ENCODE results near the gene MARVELD3. TPM values are rescaled to one million over a fixed set of nuclear protein-coding genes. Genes with fewer than 3 reads are reported as not detected.

MARVELD3 gene
- total and polyA plus RNA-seq, 2 donors (not counting 1 experiment from before 2014, with no cell fraction given) = not detected

GRCh38 chr16:71675380-71675779, 49.4 kb downstream of the MARVELD3 start:
- Histone ChIP-seq H2AFZ (ENCODE audit: insufficient read depth, low read depth, low read length, poor library complexity, severe bottlenecking) (no peak overlapping the region), H3K4me1 (ENCODE audit: control insufficient read depth in 2 of 2, insufficient read depth in 2 of 2, low read length in 2 of 2) (no peaks in the 10 kb centered on the region), H3K27ac (ENCODE audit: low read length in 2 of 2) (no peak overlapping the region), H3K4me3 (ENCODE audit: control extremely low read depth in 1 of 5, extremely low read depth in 1 of 5, insufficient read depth in 1 of 5, low read depth in 2 of 5, low read length in 4 of 5) (no peak overlapping the region), H3K4me2 (replicated peaks; ENCODE audit: low read depth, low read length, poor library complexity, severe bottlenecking) (no peak overlapping the region), H4K20me1 (ENCODE audit: control insufficient read depth, insufficient read depth, low read length, poor library complexity, severe bottlenecking) (no peaks in the 10 kb centered on the region), H3K79me2 (ENCODE audit: control insufficient read depth, insufficient read depth, low read length) (no peaks in the 10 kb centered on the region), H3K9me3 (ENCODE audit: control extremely low read depth in 1 of 3, control insufficient read depth in 2 of 3, insufficient read depth in 1 of 3, low read length in 2 of 3) (no peaks in the 10 kb centered on the region), H3K36me3 (replicated peaks in 1 of 2; ENCODE audit: control extremely low read depth in 1 of 2, control insufficient read depth in 1 of 2, extremely low read depth in 1 of 2, insufficient read depth in 2 of 2, low read length in 1 of 2) (peaks cover 22 to 67% of the 10 kb centered on the region in 2 experiments), H3K27me3 (replicated peaks in 1 of 4; ENCODE audit: control extremely low read depth in 1 of 4, control insufficient read depth in 3 of 4, insufficient read depth in 4 of 4, low read length in 3 of 4) (no peaks in the 10 kb centered on the region), H3K9ac (ENCODE audit: low read length) (no peak overlapping the region)
- no peak for TF ChIP-seq EZH2 (IDR thresholded peaks at IDR 0.05; ENCODE audit: borderline replicate concordance, insufficient read depth, low read depth, low read length, poor library complexity, severe bottlenecking)
- TF ChIP-seq, protein P1, sequence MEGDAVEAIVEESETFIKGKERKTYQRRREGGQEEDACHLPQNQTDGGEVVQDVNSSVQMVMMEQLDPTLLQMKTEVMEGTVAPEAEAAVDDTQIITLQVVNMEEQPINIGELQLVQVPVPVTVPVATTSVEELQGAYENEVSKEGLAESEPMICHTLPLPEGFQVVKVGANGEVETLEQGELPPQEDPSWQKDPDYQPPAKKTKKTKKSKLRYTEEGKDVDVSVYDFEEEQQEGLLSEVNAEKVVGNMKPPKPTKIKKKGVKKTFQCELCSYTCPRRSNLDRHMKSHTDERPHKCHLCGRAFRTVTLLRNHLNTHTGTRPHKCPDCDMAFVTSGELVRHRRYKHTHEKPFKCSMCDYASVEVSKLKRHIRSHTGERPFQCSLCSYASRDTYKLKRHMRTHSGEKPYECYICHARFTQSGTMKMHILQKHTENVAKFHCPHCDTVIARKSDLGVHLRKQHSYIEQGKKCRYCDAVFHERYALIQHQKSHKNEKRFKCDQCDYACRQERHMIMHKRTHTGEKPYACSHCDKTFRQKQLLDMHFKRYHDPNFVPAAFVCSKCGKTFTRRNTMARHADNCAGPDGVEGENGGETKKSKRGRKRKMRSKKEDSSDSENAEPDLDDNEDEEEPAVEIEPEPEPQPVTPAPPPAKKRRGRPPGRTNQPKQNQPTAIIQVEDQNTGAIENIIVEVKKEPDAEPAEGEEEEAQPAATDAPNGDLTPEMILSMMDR (IDR thresholded peaks at IDR 0.05) = no peak
- 100% methylated on average over 2 of the region's 3 CpGs for WGBS (ENCODE audit: insufficient coverage)
- Mint-ChIP-seq H3K27me3 (no peaks in the 10 kb centered on the region), H3K27ac (no peak overlapping the region), H3K4me1 (no peaks in the 10 kb centered on the region), H3K9me3 (ENCODE audit: insufficient read depth) (no peaks in the 10 kb centered on the region), H3K4me3 (no peak overlapping the region)
- intact Hi-C loops (cut with micrococcal nuclease) = no loop called here
- POLR2A ChIA-PET = no interaction called here
- no peak for ATAC-seq (ENCODE audit: low read depth)
- DNase-seq = no peak
- CTCF ChIA-PET = no interaction called here

- 94% methylated on average over 2 of the region's 5 CpGs for WGBS (ENCODE audit: insufficient coverage)
- intact Hi-C loops (cut with micrococcal nuclease) = loop anchor here (2.0 kb wide), 1 partner anchor 71 kb away; no protein-coding TSS in a partner anchor
- ATAC-seq (ENCODE audit: low read depth) = no peak
Measured at GRCh38 chr16:71676236-71676635, 50.3 kb downstream of the MARVELD3 start.

More at GRCh38 chr16:71676236-71676635, 50.3 kb downstream of the MARVELD3 start:
- H3K27ac Mint-ChIP-seq = no peak overlapping the region
- no peak overlapping the region for H3K27ac ChIP-seq (ENCODE audit: low read length in 2 of 2)
- no peaks in the 10 kb centered on the region for H3K4me1 ChIP-seq (ENCODE audit: control insufficient read depth in 2 of 2, insufficient read depth in 2 of 2, low read length in 2 of 2)
- no peaks in the 10 kb centered on the region for H3K79me2 ChIP-seq (ENCODE audit: control insufficient read depth, insufficient read depth, low read length)
- H3K27me3 Mint-ChIP-seq = no peaks in the 10 kb centered on the region
- no peak overlapping the region for H3K4me3 Mint-ChIP-seq
- no peak overlapping the region for H3K9ac ChIP-seq (ENCODE audit: low read length)
- no peak for DNase-seq
- H3K4me1 Mint-ChIP-seq = no peaks in the 10 kb centered on the region
- H3K4me3 ChIP-seq (ENCODE audit: control extremely low read depth in 1 of 5, extremely low read depth in 1 of 5, insufficient read depth in 1 of 5, low read depth in 2 of 5, low read length in 4 of 5) = no peak overlapping the region
- POLR2A ChIA-PET = no interaction called here
- H3K9me3 ChIP-seq (ENCODE audit: control extremely low read depth in 1 of 3, control insufficient read depth in 2 of 3, insufficient read depth in 1 of 3, low read length in 2 of 3) = no peaks in the 10 kb centered on the region
- TF ChIP-seq EZH2 (IDR thresholded peaks at IDR 0.05; ENCODE audit: borderline replicate concordance, insufficient read depth, low read depth, low read length, poor library complexity, severe bottlenecking) = no peak
- TF ChIP-seq, protein P1 (IDR thresholded peaks at IDR 0.05) = no peak
- no peak overlapping the region for H2AFZ ChIP-seq (ENCODE audit: insufficient read depth, low read depth, low read length, poor library complexity, severe bottlenecking)
- no peak overlapping the region for H3K4me2 ChIP-seq (replicated peaks; ENCODE audit: low read depth, low read length, poor library complexity, severe bottlenecking)
- H3K36me3 ChIP-seq (replicated peaks in 1 of 2; ENCODE audit: control extremely low read depth in 1 of 2, control insufficient read depth in 1 of 2, extremely low read depth in 1 of 2, insufficient read depth in 2 of 2, low read length in 1 of 2) = peaks cover 18 to 61% of the 10 kb centered on the region in 2 experiments
- no peaks in the 10 kb centered on the region for H3K27me3 ChIP-seq (replicated peaks in 1 of 4; ENCODE audit: control extremely low read depth in 1 of 4, control insufficient read depth in 3 of 4, insufficient read depth in 4 of 4, low read length in 3 of 4)
- no peaks in the 10 kb centered on the region for H3K9me3 Mint-ChIP-seq (ENCODE audit: insufficient read depth)
- CTCF ChIA-PET = no interaction called here
- H4K20me1 ChIP-seq (ENCODE audit: control insufficient read depth, insufficient read depth, low read length, poor library complexity, severe bottlenecking) = no peaks in the 10 kb centered on the region

Data from B cell (primary cell).